Measurements from ENCODE around the gene LRRC27.

Gene LRRC27

GRCh38 chr10:132417257-132417910 is 85.4 kb downstream of the LRRC27 start:
- no peak for DNase-seq

- DNase-seq: no peak
These were observed 86.0 kb downstream of the LRRC27 start for GRCh38 chr10:132417957-132418441.

- no peak for DNase-seq
These were observed 86.8 kb downstream of the LRRC27 start for GRCh38 chr10:132418527-132419416.

- no peak for DNase-seq
These were observed 87.8 kb downstream of the LRRC27 start for GRCh38 chr10:132419538-132420468.

- DNase-seq: no peak
These were observed 88.5 kb downstream of the LRRC27 start for GRCh38 chr10:132420469-132420980.

- no peak for DNase-seq
These were observed 89.2 kb downstream of the LRRC27 start for GRCh38 chr10:132420981-132421846.

- no peak for DNase-seq
These were observed 90.1 kb downstream of the LRRC27 start for GRCh38 chr10:132421847-132422751.

GRCh38 chr10:132422903-132423825 is 91.2 kb downstream of the LRRC27 start:
- DNase-seq: no peak

GRCh38 chr10:132423966-132424861 is 92.2 kb downstream of the LRRC27 start:
- no peak for DNase-seq

GRCh38 chr10:132425029-132425756 is 93.2 kb downstream of the LRRC27 start:
- no peak for DNase-seq

- no peak for DNase-seq
These were observed 93.8 kb downstream of the LRRC27 start for GRCh38 chr10:132425757-132426155.

GRCh38 chr10:132427006-132427771 is 95.2 kb downstream of the LRRC27 start:
- no peak for DNase-seq

GRCh38 chr10:132427939-132428367 is 96.0 kb downstream of the LRRC27 start:
- DNase-seq: no peak

- no peak for DNase-seq
These were observed 96.5 kb downstream of the LRRC27 start for GRCh38 chr10:132428486-132428995.
